Non-pigmented ciliary epithelial cell (primary cell): ENCODE results near the gene PCSK2.

Experiments
- DNase-seq: peaks from one replicate; pipeline ENCODE4 v3.0.0-alpha.2; 2010; ENCODE audit warnings: low read depth

The PCSK2 gene

DNA sequence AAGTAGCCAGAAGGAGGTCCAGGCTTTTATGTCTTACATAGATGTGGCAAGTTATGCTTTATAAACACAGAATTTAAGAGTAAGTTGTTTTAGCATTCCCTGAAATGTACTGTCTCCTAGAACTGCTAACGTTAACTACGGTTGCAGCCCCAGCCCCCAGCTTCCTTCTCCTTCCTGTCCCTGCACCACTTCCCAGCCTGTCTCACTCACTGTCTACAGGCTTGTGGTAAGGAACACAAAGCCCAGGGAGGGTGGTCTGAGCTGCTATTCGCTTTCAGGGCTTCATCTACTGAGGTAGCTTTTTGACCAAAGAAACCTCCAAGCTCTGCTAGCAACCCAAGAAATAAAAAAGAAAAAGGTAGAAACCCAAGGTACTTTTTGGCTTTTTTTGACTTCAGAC is 35.9 kb downstream of the PCSK2 start:
- no peak for DNase-seq

GRCh38 chr20:17273717-17274116 is 46.9 kb downstream of the PCSK2 start:
- DNase-seq, result no peak

DNA sequence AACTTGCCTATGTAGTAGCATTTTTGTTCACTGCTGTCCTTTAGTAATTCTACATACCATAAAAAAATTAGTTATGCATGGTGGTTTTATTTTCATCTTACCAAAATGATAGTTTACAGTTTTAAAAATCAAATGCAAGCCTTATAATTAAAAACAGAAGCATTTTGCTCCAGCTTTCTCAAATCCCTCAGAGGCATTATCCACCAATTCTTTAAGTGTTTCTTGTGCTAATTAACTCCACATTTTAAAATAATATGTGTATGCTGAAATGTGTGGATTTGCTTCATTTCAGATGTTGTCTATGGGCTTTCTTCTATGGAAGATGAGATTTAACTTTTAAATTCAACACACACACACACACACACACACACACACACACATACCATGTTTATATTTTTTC is 49.3 kb downstream of the PCSK2 start:
- no peak for DNase-seq

GRCh38 chr20:17281478-17281877 is 54.6 kb downstream of the PCSK2 start:
- DNase-seq, result no peak

DNA sequence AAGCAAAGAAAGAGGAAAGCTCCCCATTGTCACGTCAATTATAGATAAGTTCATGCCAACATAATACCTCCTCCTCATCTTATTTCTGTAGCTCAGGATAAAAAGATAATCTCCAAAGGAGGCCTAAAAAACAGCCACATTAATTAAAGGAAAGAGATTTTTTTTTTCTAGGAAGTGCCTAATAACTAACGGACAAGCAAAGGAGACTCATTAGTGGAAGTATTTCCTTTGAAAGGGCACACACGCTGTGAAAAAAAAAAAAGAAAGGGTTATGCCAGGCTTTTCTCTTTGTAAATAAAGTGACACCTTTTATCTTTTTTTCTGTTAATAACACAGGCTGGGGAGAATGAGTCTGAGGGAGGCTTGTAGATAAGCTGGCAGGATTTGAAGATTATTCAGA is 55.7 kb downstream of the PCSK2 start:
- no peak for DNase-seq

DNA sequence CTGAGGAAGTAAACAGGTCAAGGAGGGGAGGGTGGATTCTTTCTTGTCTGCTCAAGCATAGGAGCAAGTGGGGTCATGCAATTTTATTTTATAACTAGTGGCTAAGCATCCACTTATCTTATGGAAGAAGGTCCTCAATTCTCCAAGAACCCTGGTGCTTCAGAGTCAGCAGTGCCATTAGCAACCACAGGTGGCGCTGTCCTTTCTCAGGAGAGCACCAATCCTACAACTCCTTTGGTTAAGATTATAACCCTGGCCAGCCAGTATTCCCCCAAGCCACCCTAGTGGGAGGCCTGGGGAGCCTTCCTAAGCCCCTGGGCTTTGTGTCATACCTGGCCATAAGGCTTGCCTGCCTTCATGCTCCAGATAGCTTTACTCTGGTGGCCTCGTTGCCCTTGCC is 60.7 kb downstream of the PCSK2 start:
- no peak for DNase-seq

DNA sequence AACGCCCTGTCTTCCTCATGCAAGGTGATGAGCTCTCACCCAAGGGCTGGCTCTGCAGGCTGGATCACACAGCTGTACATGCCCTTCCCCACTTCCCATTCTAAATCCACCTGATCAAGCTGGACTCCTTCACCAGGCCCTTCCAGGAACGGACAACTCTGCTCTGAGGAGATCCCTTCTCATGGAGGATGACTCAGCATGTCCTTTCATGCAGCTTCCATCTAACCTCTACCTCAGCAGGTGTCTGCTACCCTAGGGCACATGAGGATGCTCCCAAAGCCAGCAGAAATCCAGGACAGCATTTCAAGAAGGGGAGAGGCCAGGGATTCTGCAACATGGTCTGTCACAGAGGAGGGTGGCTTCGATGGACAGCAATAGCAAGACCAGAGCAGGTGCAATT is 61.2 kb downstream of the PCSK2 start:
- no peak for DNase-seq

DNA sequence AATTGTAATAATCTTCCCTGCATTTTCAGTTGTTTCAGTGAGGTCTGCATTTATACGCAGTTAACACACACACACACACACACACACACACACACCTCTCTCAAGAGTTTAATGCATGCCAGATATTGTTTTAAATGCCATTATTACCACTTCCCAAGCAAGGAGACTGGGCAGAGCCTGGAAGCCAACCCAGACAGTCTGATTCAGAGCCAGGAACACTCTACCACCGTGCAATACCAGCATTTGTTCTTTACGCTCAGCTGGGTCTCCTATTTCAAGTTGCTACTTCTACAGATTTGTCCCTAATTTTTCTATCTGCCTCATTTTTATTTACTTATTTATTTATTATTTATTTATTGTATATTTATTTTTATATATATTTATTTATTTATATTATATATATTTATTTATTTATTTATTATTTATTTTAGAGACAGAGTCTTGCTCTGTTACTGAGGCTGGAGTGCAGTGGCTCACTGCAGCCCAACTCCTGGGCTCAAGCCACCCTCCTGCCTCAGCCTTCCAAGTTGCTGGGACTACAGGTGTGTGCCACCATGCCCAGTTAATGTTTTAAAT is 68.4 kb downstream of the PCSK2 start:
- DNase-seq, result no peak

- DNase-seq, result no peak
Measured at GRCh38 chr20:17295991-17296390, 69.2 kb downstream of the PCSK2 start.

- DNase-seq, result no peak
Measured at GRCh38 chr20:17298171-17298570, 71.3 kb downstream of the PCSK2 start.

- no peak for DNase-seq
Measured at GRCh38 chr20:17298751-17299150, 71.9 kb downstream of the PCSK2 start.

DNA sequence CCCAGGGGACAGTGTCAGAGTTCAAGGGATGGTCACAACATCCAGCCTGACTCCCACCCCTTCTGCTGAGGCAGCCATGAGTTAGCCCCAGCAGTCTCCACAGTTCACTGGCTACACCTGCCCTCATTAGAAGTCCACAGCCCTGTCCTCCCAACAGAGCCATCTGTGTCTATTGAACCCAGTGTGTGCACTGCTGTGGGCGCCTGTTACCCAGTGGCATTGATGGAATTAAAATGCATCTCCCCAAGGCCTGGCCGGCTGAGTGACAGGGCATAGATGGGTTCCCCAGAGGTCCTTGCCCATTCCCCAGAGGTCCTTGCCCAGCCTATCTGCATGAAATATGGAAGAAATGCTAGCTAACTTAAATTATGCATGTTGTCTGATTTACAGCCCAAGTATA is 73.3 kb downstream of the PCSK2 start:
- no peak for DNase-seq

- DNase-seq, result no peak
Measured at GRCh38 chr20:17304774-17305173, 77.9 kb downstream of the PCSK2 start.

GRCh38 chr20:17306427-17306826 is 79.6 kb downstream of the PCSK2 start:
- DNase-seq, result no peak

GRCh38 chr20:17314264-17314663 is 87.4 kb downstream of the PCSK2 start:
- DNase-seq, result no peak

DNA sequence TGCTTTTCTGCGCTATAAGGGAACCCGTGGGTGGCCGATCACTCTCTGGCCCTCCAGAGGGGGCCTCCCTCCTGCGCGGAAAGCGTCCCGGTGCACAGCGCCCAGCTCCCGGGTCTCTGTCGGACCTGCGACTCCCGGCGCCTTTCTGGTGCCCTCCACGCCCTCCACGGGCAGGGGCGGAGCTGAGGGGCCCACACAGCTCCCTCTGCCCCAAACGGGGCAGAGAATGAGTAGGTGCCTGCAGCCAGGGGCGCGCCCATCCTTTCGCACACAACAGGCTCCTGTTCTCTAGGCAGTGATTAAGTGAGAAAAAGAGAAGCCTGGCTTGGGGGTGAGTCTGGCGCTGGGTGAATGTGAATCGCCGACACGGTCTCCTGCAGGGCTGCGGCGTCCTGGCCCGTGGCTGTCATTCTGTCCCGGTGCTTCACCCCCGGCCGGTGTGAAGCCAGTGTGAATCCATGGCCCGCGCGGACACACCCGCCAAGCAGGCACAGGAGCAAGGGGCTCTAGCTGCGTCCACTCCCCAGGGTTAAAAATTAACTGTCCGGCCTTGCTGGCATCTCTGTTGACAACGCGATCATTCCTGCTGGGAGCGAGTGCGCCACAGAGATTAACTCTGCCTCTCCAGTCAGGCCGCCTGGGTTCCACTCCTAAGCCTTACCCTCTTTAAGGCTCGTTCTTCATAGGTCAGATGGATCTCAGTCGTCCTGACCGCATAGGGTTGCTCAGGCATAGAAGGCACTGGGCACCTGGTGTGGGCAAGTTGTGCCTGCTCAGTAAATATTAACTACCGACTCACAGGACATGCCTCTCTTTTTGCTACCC is 88.8 kb downstream of the PCSK2 start:
- no peak for DNase-seq

DNA sequence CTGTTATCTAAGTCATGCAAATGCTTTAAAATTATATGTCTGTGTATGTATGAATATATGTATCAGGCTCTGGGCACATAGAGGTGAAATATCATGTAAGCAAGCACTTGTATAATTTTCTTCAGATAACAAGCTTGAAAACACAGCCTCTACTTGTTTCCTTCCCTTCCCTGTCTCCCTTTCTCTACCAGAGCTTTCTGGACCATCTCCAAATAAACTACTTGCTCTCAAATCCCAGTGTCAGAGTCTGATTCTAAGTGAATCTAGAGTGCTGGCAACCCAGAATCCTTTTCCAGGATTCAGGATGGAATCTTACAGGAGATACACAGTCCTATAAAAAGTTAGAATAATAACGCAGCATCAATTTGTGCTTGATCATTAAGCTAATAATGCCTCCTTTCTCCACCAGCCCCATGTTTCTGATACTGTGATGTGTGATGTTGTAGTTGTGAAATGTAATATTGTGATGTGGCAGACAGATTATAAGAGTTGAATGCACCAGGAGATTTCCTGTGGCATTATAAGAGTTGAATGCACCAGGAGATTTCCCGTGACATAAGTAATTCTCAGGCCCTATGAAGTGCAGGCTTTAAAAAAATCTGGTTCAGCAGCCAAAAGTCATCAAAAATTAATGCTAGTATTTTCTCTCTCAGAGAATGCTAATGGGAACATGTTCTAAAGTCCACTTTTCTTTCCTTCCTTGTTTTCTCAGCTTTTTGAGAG is 89.6 kb downstream of the PCSK2 start:
- no peak for DNase-seq

- no peak for DNase-seq
Measured at GRCh38 chr20:17317341-17317740, 90.5 kb downstream of the PCSK2 start.

GRCh38 chr20:17320456-17320855 is 93.6 kb downstream of the PCSK2 start:
- DNase-seq, result no peak

- no peak for DNase-seq
Measured at GRCh38 chr20:17326096-17326495, 99.3 kb downstream of the PCSK2 start.

GRCh38 chr20:17327185-17328148 is 100.6 kb downstream of the PCSK2 start:
- DNase-seq, result no peak

- no peak for DNase-seq
Measured at GRCh38 chr20:17334932-17335331, 108.1 kb downstream of the PCSK2 start.
